ENCODE measurements around the gene HSPA6. TPM values are rescaled to one million over a fixed set of nuclear protein-coding genes. Genes with fewer than 3 reads are reported as not detected.
"Not testable (repeated sequence)": the region's sequence is repeated elsewhere in the genome, so short reads cannot be mapped to it uniquely, and the experiment has no call there.

HSPA6 gene
- total and polyA plus RNA-seq, 8 donors, result 0.45 to 2.9 (median 0.67) TPM; not detected in 2

- H3K9me3 ChIP-seq, result no peaks in the 10 kb centered on the region
- H3K36me3 ChIP-seq, result no peaks in the 10 kb centered on the region
- H3K4me3 ChIP-seq, result no peak within 1 kb of the TSS
- H3K27me3 ChIP-seq, result no peaks in the 10 kb centered on the region
- H3K4me1 ChIP-seq, result no peaks in the 10 kb centered on the region
- no peak for DNase-seq
- H3K27ac ChIP-seq, result no peak within 1 kb of the TSS
- intact Hi-C loops (cut with DNase I; ENCODE audit: low total_unique reads), result no loop called here
- TF ChIP-seq POLR2AphosphoS5 (IDR thresholded peaks at IDR 0.05) (no peak), POLR2A (IDR thresholded peaks at IDR 0.05) (no peak), CTCF (IDR thresholded peaks at IDR 0.05) (no peak), EP300 (IDR thresholded peaks at IDR 0.05) (no peak)
- 52 to 83% (median 71%) methylated on average over 2 of the region's 2 CpGs for WGBS, 5 donors
These were observed 25.3 kb downstream of the HSPA6 start, which contains the start of gene FCGR3A for GRCh38 chr1:161549652-161550051. FCGR3A (minus strand) TSS chr1:161549818; CDS start chr1:161549736, 82 bp downstream.

DNA sequence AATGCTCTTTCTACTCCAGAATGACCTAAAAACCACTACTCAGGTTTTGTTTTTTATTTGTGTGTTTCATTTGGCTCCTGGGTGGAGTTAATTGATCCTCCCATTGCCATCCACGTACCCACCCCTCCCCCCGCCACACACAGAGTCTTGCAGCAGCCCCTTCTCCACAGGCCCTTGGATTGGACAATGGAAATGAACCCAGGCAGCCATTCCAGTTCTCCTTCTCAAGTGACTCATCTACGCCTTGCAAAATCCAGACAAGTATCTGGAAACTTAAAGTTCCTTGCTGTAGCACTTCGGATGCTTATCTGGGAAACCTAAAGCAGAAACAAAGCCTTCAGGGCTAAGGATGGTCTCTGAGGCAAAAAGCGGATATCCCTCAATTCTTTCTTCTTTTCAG, 26.6 kb downstream of the HSPA6 start:
- H3K9me3 ChIP-seq; DNase-seq; H3K4me3 ChIP-seq; H3K4me1 ChIP-seq; intact Hi-C loops (cut with DNase I; ENCODE audit: low total_unique reads); H3K27ac ChIP-seq; H3K27me3 ChIP-seq; H3K36me3 ChIP-seq: not testable (repeated sequence)
- 85 to 88% (median 86%) methylated on average over 5 of the region's 5 CpGs for WGBS, 5 donors

DNA sequence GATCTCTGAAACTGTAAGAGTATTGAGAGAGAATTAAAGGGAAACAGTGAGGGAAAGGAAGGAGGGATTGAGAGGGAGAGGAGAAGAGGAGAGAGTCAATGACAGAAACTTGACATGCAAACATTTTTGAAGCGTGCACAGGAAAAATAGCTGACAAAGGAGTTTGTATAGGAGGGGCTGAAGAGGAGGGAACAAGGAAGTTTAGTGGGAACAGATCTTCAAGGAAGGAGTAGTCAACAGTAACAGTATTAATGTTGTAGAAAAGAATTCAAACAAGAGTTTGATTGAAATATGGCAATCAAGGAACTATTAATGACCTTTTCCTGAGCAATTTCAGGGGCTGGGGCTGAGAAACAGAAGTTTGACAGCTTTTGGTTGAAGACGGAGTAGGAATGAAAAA, 29.3 kb downstream of the HSPA6 start:
- H3K9me3 ChIP-seq; H3K27me3 ChIP-seq; H3K27ac ChIP-seq; H3K4me3 ChIP-seq; H3K36me3 ChIP-seq; DNase-seq; H3K4me1 ChIP-seq; intact Hi-C loops (cut with DNase I; ENCODE audit: low total_unique reads): not testable (repeated sequence)
- WGBS, 5 donors, result 77 to 90% (median 86%) methylated on average over 1 to 2 of the region's 2 CpGs

DNA sequence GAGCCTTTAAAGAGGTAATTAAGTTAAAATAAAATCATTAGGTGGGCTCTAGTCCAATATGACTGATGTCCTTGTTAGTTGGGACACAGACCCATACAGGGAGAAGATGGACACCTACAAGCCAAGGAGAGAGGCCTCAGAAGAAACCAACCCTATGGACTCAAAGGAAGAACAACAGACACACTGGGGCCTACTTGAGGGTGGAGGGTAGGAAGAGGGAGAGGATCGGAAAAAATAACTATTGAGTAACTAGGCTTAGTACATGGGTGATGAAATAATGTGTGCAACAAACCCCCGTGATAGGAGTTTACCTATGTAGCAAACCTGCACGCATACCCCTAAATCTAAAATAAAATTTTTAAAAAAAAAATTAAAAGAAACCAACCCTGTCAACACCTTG, 30.0 kb downstream of the HSPA6 start:
- peak overlapping the region in 2 of 5 donors; percentile 70 to 74 for H3K27ac ChIP-seq
- 87 to 95% (median 90%) methylated on average over 2 to 3 of the region's 3 CpGs for WGBS, 5 donors
- intact Hi-C loops (cut with DNase I; ENCODE audit: low total_unique reads); H3K9me3 ChIP-seq; H3K36me3 ChIP-seq; H3K27me3 ChIP-seq; H3K4me3 ChIP-seq; DNase-seq; H3K4me1 ChIP-seq: not testable (repeated sequence)

- H3K9me3 ChIP-seq; H3K4me3 ChIP-seq; DNase-seq; H3K4me1 ChIP-seq; intact Hi-C loops (cut with DNase I; ENCODE audit: low total_unique reads); H3K27me3 ChIP-seq; H3K36me3 ChIP-seq: not testable (repeated sequence)
- peak overlapping the region in 2 of 5 donors; percentile 70 to 74 for H3K27ac ChIP-seq
- WGBS, 5 donors, result 29 to 83% (median 61%) methylated on average over 1 of the region's 1 CpG
These were observed 30.6 kb downstream of the HSPA6 start for GRCh38 chr1:161554815-161555417.

DNA sequence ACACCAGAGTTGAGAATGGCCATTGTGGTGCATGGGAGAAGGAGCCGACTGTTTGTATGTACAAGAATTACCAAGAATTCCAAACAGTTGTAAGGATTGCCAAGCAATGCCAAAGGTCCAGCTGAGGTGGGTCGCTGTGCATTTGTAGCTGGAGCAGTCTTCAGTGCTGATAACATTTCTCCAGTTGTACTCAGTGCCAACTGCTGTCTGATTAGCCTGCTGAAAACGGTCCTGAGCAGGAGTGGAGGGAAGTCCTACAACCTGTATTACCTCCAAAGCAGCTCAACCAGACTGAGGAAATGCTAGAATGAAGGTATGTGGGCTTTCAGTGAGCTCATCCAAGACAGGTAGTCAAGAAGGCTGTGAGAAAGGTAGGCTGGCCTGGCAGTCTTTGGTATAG, 31.8 kb downstream of the HSPA6 start:
- H3K4me3 ChIP-seq; H3K9me3 ChIP-seq; H3K36me3 ChIP-seq; H3K27me3 ChIP-seq; intact Hi-C loops (cut with DNase I; ENCODE audit: low total_unique reads); H3K4me1 ChIP-seq; H3K27ac ChIP-seq; DNase-seq: not testable (repeated sequence)
- WGBS, 5 donors, result 35 to 55% (median 46%) methylated on average over 3 of the region's 3 CpGs

DNA sequence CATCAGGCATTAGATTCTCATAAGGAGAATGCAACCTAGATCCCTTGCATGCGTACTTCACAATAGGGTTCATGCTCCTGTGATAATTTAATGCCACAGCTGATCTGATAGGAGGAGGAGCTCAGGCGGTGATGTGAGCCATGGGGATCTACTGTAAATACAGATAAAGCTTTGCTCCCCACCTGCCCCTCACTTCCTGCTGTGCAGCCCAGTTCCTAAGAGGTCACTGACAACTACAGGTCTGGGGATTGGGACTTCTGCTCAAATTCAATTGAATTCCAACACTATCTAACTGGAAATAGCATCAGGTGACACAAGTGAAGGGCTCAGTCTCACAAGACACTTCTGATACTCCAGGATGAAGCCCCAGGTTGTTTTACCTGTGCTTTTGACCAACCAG, 32.6 kb downstream of the HSPA6 start:
- H3K4me1 ChIP-seq; H3K27me3 ChIP-seq; H3K36me3 ChIP-seq; DNase-seq; H3K4me3 ChIP-seq; intact Hi-C loops (cut with DNase I; ENCODE audit: low total_unique reads); H3K27ac ChIP-seq; H3K9me3 ChIP-seq: not testable (repeated sequence)
- WGBS, 5 donors, result 45 to 85% (median 73%) methylated on average over 1 to 2 of the region's 2 CpGs

GRCh38 chr1:161557506-161558450, 33.4 kb downstream of the HSPA6 start:
- H3K36me3 ChIP-seq; H3K27me3 ChIP-seq; DNase-seq; H3K4me1 ChIP-seq; H3K4me3 ChIP-seq; intact Hi-C loops (cut with DNase I; ENCODE audit: low total_unique reads); H3K9me3 ChIP-seq; H3K27ac ChIP-seq: not testable (repeated sequence)
- 52 to 76% (median 62%) methylated on average over 3 to 6 of the region's 6 CpGs for WGBS, 5 donors

- intact Hi-C loops (cut with DNase I; ENCODE audit: low total_unique reads), result not testable (repeated sequence)
These were observed 36.8 kb downstream of the HSPA6 start for GRCh38 chr1:161560960-161561715.

GRCh38 chr1:161562441-161562840, 38.1 kb downstream of the HSPA6 start:
- H3K9me3 ChIP-seq; H3K4me1 ChIP-seq; H3K27me3 ChIP-seq; H3K4me3 ChIP-seq; DNase-seq; intact Hi-C loops (cut with DNase I; ENCODE audit: low total_unique reads); H3K36me3 ChIP-seq: not testable (repeated sequence)
- H3K27ac ChIP-seq, result peak overlapping the region in 2 of 5 donors; percentile 39 to 58
- 60 to 88% (median 82%) methylated on average over 1 to 3 of the region's 3 CpGs for WGBS, 5 donors

More at GRCh38 chr1:161560960-161561715, 36.8 kb downstream of the HSPA6 start:
- WGBS, 5 donors, result 41 to 50% (median 45%) methylated on average over 4 of the region's 4 CpGs
- not testable (repeated sequence) for H3K9me3 ChIP-seq, H3K36me3 ChIP-seq, H3K27me3 ChIP-seq, H3K4me3 ChIP-seq, H3K4me1 ChIP-seq
- peak in 1 of 2 donors; percentile 74 for DNase-seq
- H3K27ac ChIP-seq, result peak overlapping the region in 2 of 5 donors; percentile 3 to 56
